ENCODE measurements around the gene CPNE2. TPM values are rescaled to one million over a fixed set of nuclear protein-coding genes. Genes with fewer than 3 reads are reported as not detected.

CPNE2 gene
- total RNA-seq, 1 donor from 2014 or later, result 145 TPM

- H3K4me3 Mint-ChIP-seq (ENCODE audit: unreplicated experiment), result no peak overlapping the region
Measured at GRCh38 chr16:57102888-57103851, 10.8 kb downstream of the CPNE2 start.

GRCh38 chr16:57104706-57105105 is 12.3 kb downstream of the CPNE2 start:
- Mint-ChIP-seq H3K4me3 (ENCODE audit: unreplicated experiment) (no peak overlapping the region), H3K27me3 (ENCODE audit: unreplicated experiment) (peaks cover 11% of the 10 kb centered on the region), H3K9me3 (ENCODE audit: unreplicated experiment) (no peaks in the 10 kb centered on the region), H3K4me1 (ENCODE audit: unreplicated experiment) (peaks cover 13% of the 10 kb centered on the region), H3K27ac (ENCODE audit: unreplicated experiment) (peak overlapping the region; percentile 34), H3K36me3 (ENCODE audit: low read depth, unreplicated experiment) (peaks cover 16% of the 10 kb centered on the region)
- no peak for TF ChIP-seq CTCF (IDR thresholded peaks at IDR 0.05; ENCODE audit: unreplicated experiment)
- DNase-seq (ENCODE audit: low spot score), result no peak

More at GRCh38 chr16:57102888-57103851, 10.8 kb downstream of the CPNE2 start:
- Mint-ChIP-seq H3K4me1 (ENCODE audit: unreplicated experiment) (peaks cover 20% of the 10 kb centered on the region), H3K27me3 (ENCODE audit: unreplicated experiment) (peaks cover 11% of the 10 kb centered on the region), H3K27ac (ENCODE audit: unreplicated experiment) (no peak overlapping the region), H3K9me3 (ENCODE audit: unreplicated experiment) (no peaks in the 10 kb centered on the region), H3K36me3 (ENCODE audit: low read depth, unreplicated experiment) (peaks cover 16% of the 10 kb centered on the region)
- no peak for DNase-seq (ENCODE audit: low spot score)
- TF ChIP-seq CTCF (IDR thresholded peaks at IDR 0.05; ENCODE audit: unreplicated experiment), result no peak

- Mint-ChIP-seq H3K4me3 (ENCODE audit: unreplicated experiment) (no peak overlapping the region), H3K36me3 (ENCODE audit: low read depth, unreplicated experiment) (peaks cover 16% of the 10 kb centered on the region), H3K27ac (ENCODE audit: unreplicated experiment) (peak overlapping the region; percentile 34), H3K4me1 (ENCODE audit: unreplicated experiment) (peaks cover 13% of the 10 kb centered on the region), H3K27me3 (ENCODE audit: unreplicated experiment) (peaks cover 11% of the 10 kb centered on the region), H3K9me3 (ENCODE audit: unreplicated experiment) (no peaks in the 10 kb centered on the region)
- TF ChIP-seq CTCF (IDR thresholded peaks at IDR 0.05; ENCODE audit: unreplicated experiment), result no peak
- DNase-seq (ENCODE audit: low spot score), result no peak
Measured at GRCh38 chr16:57105184-57105583, 12.8 kb downstream of the CPNE2 start.

GRCh38 chr16:57106767-57107166 is 14.4 kb downstream of the CPNE2 start:
- Mint-ChIP-seq H3K36me3 (ENCODE audit: low read depth, unreplicated experiment) (peaks cover 8% of the 10 kb centered on the region), H3K27ac (ENCODE audit: unreplicated experiment) (peak overlapping the region; percentile 26), H3K4me1 (ENCODE audit: unreplicated experiment) (peaks cover 13% of the 10 kb centered on the region), H3K4me3 (ENCODE audit: unreplicated experiment) (no peak overlapping the region), H3K9me3 (ENCODE audit: unreplicated experiment) (no peaks in the 10 kb centered on the region), H3K27me3 (ENCODE audit: unreplicated experiment) (peaks cover 11% of the 10 kb centered on the region)
- no peak for DNase-seq (ENCODE audit: low spot score)
- no peak for TF ChIP-seq CTCF (IDR thresholded peaks at IDR 0.05; ENCODE audit: unreplicated experiment)
